Spleen (tissue), 7 donors: ENCODE data around the gene DISC1.

ENCODE experiments used
- POLR2A ChIP-seq, 3 donors: fragments of 450-650 bp; IDR thresholded peaks; one replicate each; pipeline ENCODE4 v1.5.1; 2017; ENCODE audit warnings: antibody characterized with exemption in 3 of 3, mild to moderate bottlenecking in 1 of 3
- POLR2AphosphoS5 ChIP-seq, 3 donors: sonication (generic); formaldehyde crosslinking; IDR thresholded peaks; one replicate each; pipeline ENCODE4 v1.5.1; 2017; ENCODE audit warnings: antibody characterized with exemption in 3 of 3
- TF ChIP-seq, protein P1 (sequence below), 11 experiments: fragments of 200-600 bp in 7 of 11; fragments of 450-650 bp in 4 of 11; sonication (generic) in 4 of 11; IDR thresholded peaks in 8 of 11; conservative IDR thresholded peaks in 3 of 11; 1 replicate in 7 of 11; 2 replicates in 4 of 11; pipeline versions ENCODE4 v1.4.0 to v1.8.0; 2016 to 2021; ENCODE audit warnings: antibody characterized with exemption in 11 of 11, inconsistent platforms in 4 of 11, mild to moderate bottlenecking in 1 of 11
- donor health status: DM: no; HTN: no; CAD: no; lungs with moderate emphysema.
- donor health status: DM: no; HTN: no; CAD: no.
- donor health status: DM: no; HTN: no; CAD: no.

DNA sequence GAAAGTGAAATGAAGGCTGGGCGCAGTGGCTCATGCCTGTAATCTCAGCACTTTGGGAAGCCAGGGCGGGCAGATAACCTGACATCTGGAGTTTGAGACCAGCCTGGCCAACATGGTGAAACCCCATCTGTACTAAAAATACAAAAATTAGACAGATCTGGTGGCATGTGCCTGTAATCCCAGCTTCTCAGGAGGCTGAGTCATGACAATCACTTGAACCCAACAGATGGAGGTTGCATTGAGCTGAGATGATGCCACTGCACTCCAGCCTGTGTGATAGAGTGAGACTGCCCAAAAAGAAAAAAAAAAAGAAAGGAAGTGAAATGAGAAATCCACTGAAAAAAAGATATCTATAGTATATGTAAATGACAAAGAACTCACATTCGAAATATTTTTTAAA is 439.9 kb downstream of the DISC1 start:
- TF ChIP-seq POLR2AphosphoS5 (IDR thresholded peaks at IDR 0.05) (no peak), POLR2A (IDR thresholded peaks at IDR 0.05) (no peak)
- TF ChIP-seq, protein P1, sequence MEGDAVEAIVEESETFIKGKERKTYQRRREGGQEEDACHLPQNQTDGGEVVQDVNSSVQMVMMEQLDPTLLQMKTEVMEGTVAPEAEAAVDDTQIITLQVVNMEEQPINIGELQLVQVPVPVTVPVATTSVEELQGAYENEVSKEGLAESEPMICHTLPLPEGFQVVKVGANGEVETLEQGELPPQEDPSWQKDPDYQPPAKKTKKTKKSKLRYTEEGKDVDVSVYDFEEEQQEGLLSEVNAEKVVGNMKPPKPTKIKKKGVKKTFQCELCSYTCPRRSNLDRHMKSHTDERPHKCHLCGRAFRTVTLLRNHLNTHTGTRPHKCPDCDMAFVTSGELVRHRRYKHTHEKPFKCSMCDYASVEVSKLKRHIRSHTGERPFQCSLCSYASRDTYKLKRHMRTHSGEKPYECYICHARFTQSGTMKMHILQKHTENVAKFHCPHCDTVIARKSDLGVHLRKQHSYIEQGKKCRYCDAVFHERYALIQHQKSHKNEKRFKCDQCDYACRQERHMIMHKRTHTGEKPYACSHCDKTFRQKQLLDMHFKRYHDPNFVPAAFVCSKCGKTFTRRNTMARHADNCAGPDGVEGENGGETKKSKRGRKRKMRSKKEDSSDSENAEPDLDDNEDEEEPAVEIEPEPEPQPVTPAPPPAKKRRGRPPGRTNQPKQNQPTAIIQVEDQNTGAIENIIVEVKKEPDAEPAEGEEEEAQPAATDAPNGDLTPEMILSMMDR (IDR thresholded peaks at IDR 0.05 in 8 of 11, conservative IDR thresholded peaks at IDR 0.05 in 3 of 11): no peak
